Transverse colon (tissue), 4 donors: ENCODE measurements around the gene TPO. TPM values are rescaled to one million over a fixed set of nuclear protein-coding genes. Genes with fewer than 3 reads are reported as not detected.

ENCODE experiments used
- DNase-seq: peaks from one replicate; pipeline ENCODE4 v3.0.0-alpha.2; 2019
- H3K27ac ChIP-seq, 4 donors: fragments of 200-600 bp; sonication (generic); 2 replicates each; pipeline ENCODE4 v1.5.1; 2016 to 2018; ENCODE audit warnings: inconsistent platforms in 4 of 4
- H3K27me3 ChIP-seq: fragments of 200-600 bp; sonication (generic); 2 replicates; pipeline ENCODE4 v1.5.1; 2017; ENCODE audit warnings: inconsistent platforms
- H3K36me3 ChIP-seq, 4 donors: fragments of 200-600 bp; sonication (generic); 2 replicates each; pipeline ENCODE4 v1.5.1; 2017 to 2019; ENCODE audit warnings: inconsistent platforms in 4 of 4
- H3K4me1 ChIP-seq, 4 donors: fragments of 200-600 bp; sonication (generic); 2 replicates each; pipeline ENCODE4 v1.5.1; 2017 to 2020; ENCODE audit warnings: inconsistent platforms in 4 of 4
- H3K4me3 ChIP-seq, 4 donors: fragments of 200-600 bp; sonication (generic); 1 replicate in 1 of 4; 2 replicates in 3 of 4; pipeline versions ENCODE4 v1.5.1 to v1.6.1; 2017 to 2019; ENCODE audit warnings: inconsistent platforms in 4 of 4
- H3K9me3 ChIP-seq, 2 donors: fragments of 200-600 bp; sonication (generic); 2 replicates each; pipeline ENCODE4 v1.5.1; 2017 to 2019; ENCODE audit warnings: inconsistent platforms in 2 of 2
- CTCF ChIP-seq, 5 experiments: fragments of 200-600 bp in 3 of 5; fragments of 450-650 bp in 2 of 5; sonication (generic) in 3 of 5; IDR thresholded peaks; 1 replicate in 2 of 5; 2 replicates in 3 of 5; pipeline ENCODE4 v1.5.1; 2016 to 2017; ENCODE audit warnings: antibody characterized with exemption in 5 of 5, inconsistent platforms in 3 of 5, mild to moderate bottlenecking in 2 of 5, moderate library complexity in 1 of 5
- EP300 ChIP-seq: sonication (generic); formaldehyde crosslinking; IDR thresholded peaks from one replicate; pipeline ENCODE4 v1.6.1; 2017; ENCODE audit warnings: antibody characterized with exemption, low read depth
- POLR2A ChIP-seq: fragments of 450-650 bp; IDR thresholded peaks from one replicate; pipeline ENCODE4 v1.6.1; 2016; ENCODE audit warnings: antibody characterized with exemption, mild to moderate bottlenecking, moderate library complexity
- POLR2AphosphoS5 ChIP-seq, 3 donors: sonication (generic); formaldehyde crosslinking; IDR thresholded peaks; one replicate each; pipeline ENCODE4 v1.6.1; 2016; ENCODE audit warnings: antibody characterized with exemption in 3 of 3
- WGBS, 2 donors: methylation state at CpG; one replicate each; pipeline ENCODE4 v1.1.5; 2018; ENCODE audit warnings: low coverage in 1 of 2; 5-methylcytosine and 5-hydroxymethylcytosine counted together
- in situ Hi-C, 4 donors: fragments of 200-750 bp; cut with MboI; loops; one replicate each; pipeline versions ENCODE4 v1.15.0 to v1.15.1; 2017; ENCODE audit warnings: low sequenced_read_pairs in 3 of 4, low pct_ligation_motif_present in 1 of 4, low pct_unique_long_range_greater_than_20kb in 1 of 4
- intact Hi-C: fragments of 100-400 bp; cut with DNase I; formaldehyde crosslinking; loops from one replicate; pipeline ENCODE4 v1.15.1; 2023; ENCODE audit warnings: low total_unique reads
- total RNA-seq, 4 donors: library from RNA; depleted of rRNA; stranded (reverse); fragments of >200 nt; gene quantifications; one replicate each; pipeline ENCODE4 v1.1.0, GENCODE V29; 2016

TPO gene
- total RNA-seq, 4 donors from 2014 or later = 1.4 to 5.8 (median 3.8) TPM

- peaks cover 0 to 4% (median 0%) of the 10 kb centered on the region in 4 donors for H3K4me1 ChIP-seq
- in situ Hi-C loops (loop anchor here in 3 of 4 donors (10.0 to 25.0 kb wide), 3 partner anchors 690 to 832 kb away; no protein-coding TSS in a partner anchor), intact Hi-C loops (no loop called here)
- no peaks in the 10 kb centered on the region for H3K36me3 ChIP-seq
- no peaks in the 10 kb centered on the region for H3K9me3 ChIP-seq
- TF ChIP-seq EP300 (no peak), POLR2A (no peak), CTCF (IDR thresholded peaks at IDR 0.05) (no peak), POLR2AphosphoS5 (IDR thresholded peaks at IDR 0.05) (no peak)
- no peak for DNase-seq
- no peaks in the 10 kb centered on the region for H3K27me3 ChIP-seq
- H3K4me3 ChIP-seq = no peak overlapping the region
- WGBS, 2 donors = 85% methylated on average over 4 of the region's 4 CpGs; no CpG with 5 or more reads in 1 of the 2 donors
- H3K27ac ChIP-seq = no peak overlapping the region
Observed at GRCh38 chr2:1544478-1545069, 131.3 kb downstream of the TPO start.

DNA sequence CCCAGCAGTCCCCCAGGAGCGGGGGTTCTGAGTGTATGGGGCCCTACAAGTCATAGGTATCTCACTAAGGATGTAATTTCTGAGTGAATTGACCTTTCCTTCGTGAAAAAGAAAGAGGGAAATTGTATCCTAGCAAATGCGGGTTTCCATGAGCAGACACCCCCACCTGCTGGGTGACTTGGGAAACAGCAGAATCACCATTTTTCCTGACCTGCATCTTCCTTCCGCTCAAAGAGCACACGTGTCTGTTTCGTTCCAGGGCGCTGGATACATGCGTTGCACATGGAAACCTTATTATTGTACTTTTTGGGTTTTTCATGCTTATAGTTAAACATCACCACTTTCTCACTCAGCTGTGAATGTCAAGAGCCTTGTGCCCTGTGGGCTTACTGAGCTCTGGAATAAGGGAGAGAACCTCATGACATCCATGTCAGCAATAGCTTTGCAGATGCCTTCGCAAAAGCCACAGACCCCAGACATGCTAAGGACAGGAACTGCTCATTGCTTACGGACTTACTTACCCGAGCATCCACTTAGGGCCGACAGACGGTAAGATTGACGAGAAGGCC, 132.8 kb downstream of the TPO start:
- no peak for TF ChIP-seq EP300
- no peak for TF ChIP-seq POLR2AphosphoS5 (IDR thresholded peaks at IDR 0.05)
- TF ChIP-seq CTCF (IDR thresholded peaks at IDR 0.05) = peak; percentile 70 to 79 (median 74)
- no peak for TF ChIP-seq POLR2A
- Histone ChIP-seq H3K27me3 (no peaks in the 10 kb centered on the region), H3K27ac (no peak overlapping the region), H3K9me3 (no peaks in the 10 kb centered on the region), H3K4me1 (peaks cover 0 to 5% (median 3%) of the 10 kb centered on the region in 4 donors), H3K36me3 (no peaks in the 10 kb centered on the region), H3K4me3 (no peak overlapping the region)
- in situ Hi-C loops = loop anchor here in 3 of 4 donors (10.0 to 25.0 kb wide), 3 partner anchors 691 to 834 kb away; no protein-coding TSS in a partner anchor
- DNase-seq = peak; percentile 33
- 2 to 36% methylated on average over 8 to 14 of the region's 14 CpGs for WGBS, 2 donors
- intact Hi-C loops = no loop called here

DNA sequence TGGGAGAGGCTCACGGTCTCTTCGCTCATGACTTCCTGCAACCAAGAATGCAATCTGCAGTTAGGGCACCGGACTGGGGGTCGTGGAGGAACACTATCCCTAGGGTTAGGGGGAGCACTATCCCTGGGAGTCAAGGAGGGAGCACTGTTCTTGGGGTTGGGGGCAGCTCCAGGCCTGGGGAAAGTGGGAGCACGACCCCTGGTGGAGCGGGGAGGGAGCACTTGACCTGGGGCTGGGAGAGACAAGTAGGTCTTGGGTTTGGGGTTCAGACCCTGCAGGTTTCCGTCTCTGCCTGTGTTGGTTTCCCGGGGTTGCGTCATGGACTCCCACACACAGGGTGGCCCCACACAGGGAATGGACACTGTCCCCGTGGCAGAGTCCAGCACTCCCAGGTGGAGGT, 133.6 kb downstream of the TPO start:
- intact Hi-C loops (no loop called here), in situ Hi-C loops (loop anchor here in 3 of 4 donors (10.0 to 25.0 kb wide), 3 partner anchors 692 to 835 kb away; no protein-coding TSS in a partner anchor)
- Histone ChIP-seq H3K27me3 (no peaks in the 10 kb centered on the region), H3K9me3 (no peaks in the 10 kb centered on the region), H3K27ac (no peak overlapping the region), H3K4me1 (peaks cover 0 to 5% (median 3%) of the 10 kb centered on the region in 4 donors), H3K36me3 (no peaks in the 10 kb centered on the region), H3K4me3 (no peak overlapping the region)
- DNase-seq = no peak
- 81% methylated on average over 10 of the region's 10 CpGs; no CpG with 5 or more reads in 1 of the 2 donors for WGBS, 2 donors
- no peak for TF ChIP-seq POLR2AphosphoS5 (IDR thresholded peaks at IDR 0.05)
- TF ChIP-seq CTCF (IDR thresholded peaks at IDR 0.05) = no peak
- no peak for TF ChIP-seq POLR2A
- no peak for TF ChIP-seq EP300

- no peaks in the 10 kb centered on the region for H3K9me3 ChIP-seq
- 87% methylated on average over 14 of the region's 15 CpGs; no CpG with 5 or more reads in 1 of the 2 donors for WGBS, 2 donors
- TF ChIP-seq CTCF (IDR thresholded peaks at IDR 0.05) (no peak), POLR2AphosphoS5 (IDR thresholded peaks at IDR 0.05) (no peak), EP300 (no peak), POLR2A (no peak)
- in situ Hi-C loops (loop anchor here in 3 of 4 donors (10.0 to 25.0 kb wide), 3 partner anchors 694 to 837 kb away; no protein-coding TSS in a partner anchor), intact Hi-C loops (no loop called here)
- no peaks in the 10 kb centered on the region for H3K27me3 ChIP-seq
- no peak overlapping the region for H3K27ac ChIP-seq
- DNase-seq = no peak
- H3K4me1 ChIP-seq = peaks cover 0 to 5% (median 3%) of the 10 kb centered on the region in 4 donors
- no peaks in the 10 kb centered on the region for H3K36me3 ChIP-seq
- H3K4me3 ChIP-seq = no peak overlapping the region
Observed at GRCh38 chr2:1548910-1549673, 135.8 kb downstream of the TPO start.
